Prostate gland (tissue), 2 donors: Measurements from ENCODE around the gene PLCE1.

ENCODE experiments used
- POLR2A ChIP-seq: fragments of 450-650 bp; IDR thresholded peaks from one replicate; pipeline ENCODE4 v1.6.1; 2016; ENCODE audit warnings: antibody characterized with exemption, mild to moderate bottlenecking
- POLR2AphosphoS5 ChIP-seq: sonication (generic); formaldehyde crosslinking; IDR thresholded peaks from one replicate; pipeline ENCODE4 v1.6.1; 2017; ENCODE audit warnings: antibody characterized with exemption
- TF ChIP-seq, protein P1 (sequence below), 4 experiments: fragments of 200-600 bp in 2 of 4; fragments of 450-650 bp in 2 of 4; sonication (generic) in 2 of 4; IDR thresholded peaks; 1 replicate in 3 of 4; 2 replicates in 1 of 4; pipeline ENCODE4 v1.5.1; 2016 to 2019; ENCODE audit warnings: antibody characterized with exemption in 4 of 4, mild to moderate bottlenecking in 2 of 4, moderate library complexity in 2 of 4

DNA sequence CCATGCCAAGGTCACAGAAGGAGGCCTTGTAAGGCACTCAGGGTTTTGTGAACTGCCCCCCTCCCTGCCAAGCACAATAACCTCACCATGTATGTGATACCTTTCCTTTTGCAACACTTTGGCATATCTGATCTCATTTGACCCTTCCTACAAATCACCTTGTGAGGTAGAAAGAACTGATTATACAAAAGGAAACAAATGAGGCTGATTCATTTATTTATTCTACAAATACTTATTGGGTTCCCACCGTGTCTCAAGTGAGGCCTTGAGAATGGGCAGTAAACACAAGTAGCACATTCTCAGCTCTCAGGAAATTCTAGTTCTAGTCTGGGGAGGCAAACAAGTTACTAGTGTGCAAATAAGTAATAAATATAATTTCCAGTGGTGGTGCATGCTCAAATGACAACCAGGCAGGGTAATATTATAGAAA is 19.6 kb downstream of the PLCE1 start:
- TF ChIP-seq POLR2A (no peak), POLR2AphosphoS5 (no peak)
- TF ChIP-seq, protein P1, sequence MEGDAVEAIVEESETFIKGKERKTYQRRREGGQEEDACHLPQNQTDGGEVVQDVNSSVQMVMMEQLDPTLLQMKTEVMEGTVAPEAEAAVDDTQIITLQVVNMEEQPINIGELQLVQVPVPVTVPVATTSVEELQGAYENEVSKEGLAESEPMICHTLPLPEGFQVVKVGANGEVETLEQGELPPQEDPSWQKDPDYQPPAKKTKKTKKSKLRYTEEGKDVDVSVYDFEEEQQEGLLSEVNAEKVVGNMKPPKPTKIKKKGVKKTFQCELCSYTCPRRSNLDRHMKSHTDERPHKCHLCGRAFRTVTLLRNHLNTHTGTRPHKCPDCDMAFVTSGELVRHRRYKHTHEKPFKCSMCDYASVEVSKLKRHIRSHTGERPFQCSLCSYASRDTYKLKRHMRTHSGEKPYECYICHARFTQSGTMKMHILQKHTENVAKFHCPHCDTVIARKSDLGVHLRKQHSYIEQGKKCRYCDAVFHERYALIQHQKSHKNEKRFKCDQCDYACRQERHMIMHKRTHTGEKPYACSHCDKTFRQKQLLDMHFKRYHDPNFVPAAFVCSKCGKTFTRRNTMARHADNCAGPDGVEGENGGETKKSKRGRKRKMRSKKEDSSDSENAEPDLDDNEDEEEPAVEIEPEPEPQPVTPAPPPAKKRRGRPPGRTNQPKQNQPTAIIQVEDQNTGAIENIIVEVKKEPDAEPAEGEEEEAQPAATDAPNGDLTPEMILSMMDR (IDR thresholded peaks at IDR 0.05), result no peak
